ENCODE measurements around the gene TIMP1.

Gene TIMP1

GRCh38 chrX:47581731-47582647 lies at the start of gene TIMP1:
Gene TIMP1 (plus strand): TSS chrX:47582436. CDS start chrX:47583416, 980 bp downstream.
- peak; percentile 57 to 67 for DNase-seq (ENCODE audit: low read depth in 2 of 2)

DNA sequence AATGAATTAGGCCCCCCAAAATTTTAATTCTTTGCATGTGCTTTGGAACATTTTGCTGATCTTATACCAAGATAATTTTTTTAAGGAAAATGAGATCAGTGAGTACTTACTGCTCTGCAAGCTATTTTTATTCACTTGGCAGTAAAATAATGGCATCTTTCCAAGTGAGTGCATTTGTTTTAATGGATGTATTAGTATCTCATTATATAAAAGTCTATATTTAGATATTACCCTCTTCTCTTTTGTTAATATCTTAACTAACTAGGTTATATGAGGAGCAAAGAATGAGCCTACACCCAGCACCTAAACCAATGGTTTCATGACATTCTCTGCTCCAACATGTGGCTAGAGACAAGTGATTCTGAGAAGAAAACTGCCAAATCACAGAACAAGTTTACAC lies 42.4 kb upstream of the TIMP1 start:
- no peak for DNase-seq (ENCODE audit: low read depth in 2 of 2)

DNA sequence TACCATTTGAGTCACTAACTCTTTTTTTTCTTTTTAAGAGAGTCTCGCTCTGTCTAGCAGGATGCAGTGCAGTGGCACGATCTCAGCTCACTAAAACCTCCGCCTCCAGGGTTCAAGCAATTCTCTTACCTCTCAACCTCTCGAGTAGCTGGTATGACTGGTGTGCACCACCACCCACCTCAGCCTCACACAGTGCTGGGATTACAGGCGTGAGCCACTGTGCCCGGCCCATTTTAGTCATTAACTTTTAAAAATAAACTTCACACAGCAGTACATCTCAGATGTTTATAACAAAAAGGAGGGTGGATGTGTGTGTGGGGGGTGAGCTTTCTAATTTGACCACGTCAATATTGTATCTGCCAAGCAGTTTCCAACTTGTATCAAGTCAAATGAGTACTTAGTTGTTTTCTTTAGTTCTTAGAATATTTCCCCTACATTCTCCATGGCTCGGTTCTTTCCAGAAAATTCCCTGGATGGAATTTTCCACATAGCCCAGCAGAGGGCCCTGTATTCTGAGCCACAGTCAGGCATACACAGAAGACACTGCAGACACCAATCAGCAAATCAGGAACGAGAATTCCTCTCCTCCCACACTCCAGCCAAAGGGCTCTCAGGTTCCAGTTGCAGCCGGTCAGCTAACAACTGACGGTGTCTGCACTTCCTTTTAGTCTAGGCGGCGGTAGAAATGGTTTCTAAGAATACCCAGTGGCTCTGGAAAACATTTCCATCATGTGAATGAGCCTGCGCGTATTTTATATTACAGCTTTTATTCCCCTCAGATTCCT lies 41.3 kb upstream of the TIMP1 start:
- DNase-seq (ENCODE audit: low read depth in 2 of 2), result no peak

DNA sequence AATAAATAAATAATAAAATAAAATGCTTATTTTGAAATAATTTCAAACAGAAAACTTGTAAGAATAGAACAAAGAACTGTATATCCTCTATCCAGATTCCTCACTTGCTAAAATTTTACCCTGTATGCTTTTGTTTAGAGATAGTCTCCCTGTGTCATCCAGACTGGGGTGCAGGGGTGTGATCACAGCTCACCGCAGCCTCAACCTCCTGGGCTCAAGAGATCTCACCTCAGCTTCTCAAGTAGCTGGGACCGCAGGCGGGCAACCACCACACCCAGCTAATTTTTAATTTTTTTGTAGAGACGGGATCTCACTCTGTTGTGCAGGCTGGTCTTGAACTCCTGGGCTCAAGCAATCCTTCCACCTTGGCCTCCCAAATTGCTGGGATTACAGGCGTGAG lies 38.7 kb upstream of the TIMP1 start:
- DNase-seq (ENCODE audit: low read depth in 2 of 2), result no peak

GRCh38 chrX:47556045-47556623 lies 26.1 kb upstream of the TIMP1 start:
- peak; percentile 50 to 67 for DNase-seq (ENCODE audit: low read depth in 2 of 2)

DNA sequence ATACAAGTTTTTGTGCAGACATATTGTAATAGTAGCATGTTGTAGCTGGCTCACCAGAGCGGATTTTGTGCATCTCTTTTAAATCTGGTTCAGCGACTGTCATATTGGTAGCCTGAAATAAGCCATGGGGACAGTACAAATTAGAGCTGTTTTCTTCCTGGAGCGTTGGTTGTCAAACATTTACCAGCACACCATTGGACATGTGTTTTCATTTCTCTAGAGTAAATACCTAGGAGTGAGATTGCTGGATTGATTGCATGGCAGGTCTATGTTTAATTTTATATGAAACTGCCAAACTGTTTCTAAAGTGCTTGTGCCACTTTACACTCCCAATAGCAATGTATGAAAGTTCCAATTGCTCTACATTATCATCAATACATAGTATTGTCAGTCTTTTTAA lies 23.8 kb upstream of the TIMP1 start:
- DNase-seq (ENCODE audit: low read depth in 2 of 2), result no peak

- DNase-seq (ENCODE audit: low read depth in 2 of 2), result no peak
These were observed 21.9 kb upstream of the TIMP1 start for GRCh38 chrX:47560179-47560933.

GRCh38 chrX:47560934-47561658 lies 21.1 kb upstream of the TIMP1 start, which contains the start of gene ARAF:
Gene ARAF (plus strand): TSS chrX:47561205. CDS start chrX:47562968, 1,763 bp downstream.
- peak; percentile 82 to 85 for DNase-seq (ENCODE audit: low read depth in 2 of 2)

- DNase-seq (ENCODE audit: low read depth in 2 of 2), result no peak
These were observed 20.5 kb upstream of the TIMP1 start for GRCh38 chrX:47561659-47562151.

DNA sequence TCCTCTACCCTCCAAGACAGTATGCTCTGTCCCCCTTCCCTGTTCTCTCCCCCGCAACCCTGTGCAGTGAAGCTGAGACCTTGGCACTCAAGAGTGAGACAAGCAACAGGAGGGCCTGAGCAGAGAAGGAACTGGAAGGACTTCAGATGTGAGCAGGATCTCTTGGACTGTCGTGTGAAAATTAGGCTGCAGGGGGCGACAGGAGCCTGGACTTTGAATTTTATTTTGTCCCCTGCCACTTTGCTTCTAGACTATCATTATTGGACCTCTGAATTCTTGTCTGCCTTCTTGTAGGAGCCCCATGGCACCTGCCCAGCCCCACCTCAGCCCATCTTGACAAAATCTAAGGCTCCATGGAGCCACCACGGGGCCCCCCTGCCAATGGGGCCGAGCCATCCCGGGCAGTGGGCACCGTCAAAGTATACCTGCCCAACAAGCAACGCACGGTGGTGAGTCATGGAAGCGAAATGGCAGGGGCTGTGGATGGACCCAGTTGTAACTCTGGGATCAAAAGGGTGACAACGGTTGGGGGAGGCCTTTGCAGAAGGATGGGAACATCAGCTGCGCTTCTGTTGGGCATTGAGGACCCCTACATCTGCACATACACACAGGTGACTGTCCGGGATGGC lies 19.5 kb upstream of the TIMP1 start:
- DNase-seq (ENCODE audit: low read depth in 2 of 2), result no peak

- no peak for DNase-seq (ENCODE audit: low read depth in 2 of 2)
These were observed 18.4 kb upstream of the TIMP1 start for GRCh38 chrX:47563801-47564315.

- no peak for DNase-seq (ENCODE audit: low read depth in 2 of 2)
These were observed 17.7 kb upstream of the TIMP1 start for GRCh38 chrX:47564438-47565085.

DNA sequence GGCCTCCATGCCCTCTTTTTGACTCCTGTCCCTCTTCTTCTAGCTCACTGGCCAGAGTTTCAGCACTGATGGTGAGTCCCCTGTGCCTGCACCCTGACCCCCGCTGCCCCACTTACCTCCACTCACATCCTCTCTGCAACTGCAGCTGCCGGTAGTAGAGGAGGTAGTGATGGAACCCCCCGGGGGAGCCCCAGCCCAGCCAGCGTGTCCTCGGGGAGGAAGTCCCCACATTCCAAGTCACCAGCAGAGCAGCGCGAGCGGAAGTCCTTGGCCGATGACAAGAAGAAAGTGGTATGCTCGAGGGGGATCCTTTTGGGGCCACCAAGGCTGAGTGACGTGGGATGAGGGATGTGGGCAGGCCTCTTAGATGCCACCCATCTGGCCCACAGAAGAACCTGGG lies 15.4 kb upstream of the TIMP1 start:
- no peak for DNase-seq (ENCODE audit: low read depth in 2 of 2)

GRCh38 chrX:47568656-47569295 lies 13.5 kb upstream of the TIMP1 start:
- DNase-seq (ENCODE audit: low read depth in 2 of 2), result no peak

GRCh38 chrX:47570794-47571193 lies 11.4 kb upstream of the TIMP1 start:
- DNase-seq (ENCODE audit: low read depth in 2 of 2), result no peak

GRCh38 chrX:47571215-47571614 lies 11.0 kb upstream of the TIMP1 start:
- no peak for DNase-seq (ENCODE audit: low read depth in 2 of 2)

- DNase-seq (ENCODE audit: low read depth in 2 of 2), result no peak
These were observed 10.3 kb upstream of the TIMP1 start for GRCh38 chrX:47571896-47572295.

DNA sequence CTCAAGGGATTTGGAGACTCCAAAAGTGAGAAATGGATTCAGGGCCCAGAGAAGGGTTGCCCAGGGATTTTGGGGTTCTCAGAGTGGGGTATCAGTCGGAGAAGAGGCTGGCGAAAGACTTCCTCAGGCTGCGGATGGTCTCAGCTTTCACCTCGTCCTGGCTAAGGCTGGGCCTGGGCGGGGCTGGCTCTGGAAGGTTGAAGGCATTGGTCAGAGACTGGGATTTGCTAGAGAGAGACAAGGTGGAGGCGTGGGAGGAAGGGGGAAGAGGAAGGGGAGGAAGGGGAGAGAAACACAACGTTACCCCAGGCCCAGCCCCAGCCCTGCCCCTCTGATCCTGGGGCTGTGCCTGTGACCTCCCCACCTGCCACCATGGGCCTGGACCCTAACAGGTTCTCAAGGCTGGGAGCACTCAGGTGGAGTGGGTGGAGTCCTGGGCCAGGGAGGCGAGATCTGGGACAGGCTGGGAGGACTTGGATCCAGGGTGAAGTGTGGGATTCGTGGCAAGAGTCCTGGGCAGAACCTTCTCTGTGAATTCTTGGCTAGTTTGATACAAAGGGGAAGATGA lies 9.4 kb upstream of the TIMP1 start:
- no peak for DNase-seq (ENCODE audit: low read depth in 2 of 2)
